H9 (cell line): ENCODE measurements around the gene ERICH2. TPM values are rescaled to one million over a fixed set of nuclear protein-coding genes. Genes with fewer than 3 reads are reported as not detected.

ENCODE experiments used
- DNase-seq: peaks from one replicate; pipeline ENCODE4 v3.0.0-alpha.2; 2017
- H2AFZ ChIP-seq: one replicate; pipeline ENCODE4 v1.6.1; 2013; ENCODE audit warnings: mild to moderate bottlenecking, low read length, control low read depth, moderate library complexity
- H2AK5ac ChIP-seq: 2 replicates; pipeline ENCODE4 v1.6.1; 2013; ENCODE audit warnings: low read length, control low read depth, mixed read lengths; ENCODE audit not compliant: insufficient read length
- H2BK120ac ChIP-seq: one replicate; pipeline ENCODE4 v1.6.1; 2013; ENCODE audit warnings: low read depth, mild to moderate bottlenecking, low read length, control low read depth, inconsistent platforms; ENCODE audit not compliant: poor library complexity, severe bottlenecking
- H2BK12ac ChIP-seq: 2 replicates; pipeline ENCODE4 v1.6.1; 2013; ENCODE audit warnings: low read length, control low read depth, mixed read lengths, low read depth; ENCODE audit not compliant: insufficient read length
- H2BK15ac ChIP-seq: 2 replicates; pipeline ENCODE4 v1.6.1; 2013; ENCODE audit warnings: low read depth, low read length, control low read depth
- H2BK20ac ChIP-seq: one replicate; pipeline ENCODE4 v1.6.1; 2013; ENCODE audit warnings: low read depth, mild to moderate bottlenecking, low read length, control low read depth, inconsistent platforms; ENCODE audit not compliant: poor library complexity, severe bottlenecking
- H2BK5ac ChIP-seq: 2 replicates; pipeline ENCODE4 v1.6.1; 2013; ENCODE audit warnings: low read length, control low read depth, mixed read lengths; ENCODE audit not compliant: insufficient read length
- H3K14ac ChIP-seq: 2 replicates; pipeline ENCODE4 v1.6.1; 2013; ENCODE audit warnings: low read length, control low read depth; ENCODE audit not compliant: insufficient read depth
- H3K18ac ChIP-seq: 2 replicates; pipeline ENCODE4 v1.6.1; 2013; ENCODE audit warnings: low read depth, mild to moderate bottlenecking, mixed read lengths, low read length, control low read depth; ENCODE audit not compliant: insufficient read length
- H3K23ac ChIP-seq: 2 replicates; pipeline ENCODE4 v1.6.1; 2013; ENCODE audit warnings: low read length, control low read depth, mixed read lengths, low read depth; ENCODE audit not compliant: insufficient read length
- H3K23me2 ChIP-seq: 2 replicates; pipeline ENCODE4 v1.6.1; 2013; ENCODE audit warnings: low read depth, mild to moderate bottlenecking, mixed read lengths, low read length, control low read depth; ENCODE audit not compliant: insufficient read length, poor library complexity, severe bottlenecking
- H3K27ac ChIP-seq: 2 replicates; pipeline ENCODE4 v1.5.1; 2013; ENCODE audit warnings: low read length, control low read depth, mixed read lengths, low read depth; ENCODE audit not compliant: insufficient read length
- H3K27me3 ChIP-seq: 2 replicates; pipeline ENCODE4 v1.6.1; 2013; ENCODE audit warnings: low read length, control low read depth, inconsistent platforms; ENCODE audit not compliant: insufficient read depth
- H3K4ac ChIP-seq: 2 replicates; pipeline ENCODE4 v1.6.1; 2013; ENCODE audit warnings: low read depth, mild to moderate bottlenecking, control low read depth, inconsistent platforms, low read length, moderate library complexity
- H3K4me1 ChIP-seq: 2 replicates; pipeline ENCODE4 v1.6.1; 2013; ENCODE audit warnings: low read length, control low read depth, inconsistent platforms; ENCODE audit not compliant: insufficient read depth
- H3K4me2 ChIP-seq: 2 replicates; pipeline ENCODE4 v1.6.1; 2013; ENCODE audit warnings: low read length, control low read depth, mixed read lengths; ENCODE audit not compliant: insufficient read length, insufficient read depth
- H3K56ac ChIP-seq: 2 replicates; pipeline ENCODE4 v1.6.1; 2013; ENCODE audit warnings: low read depth, mild to moderate bottlenecking, mixed read lengths, low read length, control low read depth; ENCODE audit not compliant: insufficient read length
- H3K79me1 ChIP-seq: 2 replicates; pipeline ENCODE4 v1.6.1; 2013; ENCODE audit warnings: low read depth, mild to moderate bottlenecking, moderate library complexity, low read length, control low read depth, inconsistent platforms; ENCODE audit not compliant: insufficient read depth, poor library complexity, severe bottlenecking
- H3K79me2 ChIP-seq: 2 replicates; pipeline ENCODE4 v1.6.1; 2013; ENCODE audit warnings: low read length, control low read depth, inconsistent platforms; ENCODE audit not compliant: insufficient read depth
- H3K9ac ChIP-seq: 2 replicates; pipeline ENCODE4 v1.6.1; 2013; ENCODE audit warnings: low read length, control low read depth, mixed read lengths; ENCODE audit not compliant: insufficient read length; ENCODE audit errors: extremely low read depth
- H3K9me3 ChIP-seq: one replicate; pipeline ENCODE4 v1.6.1; 2013; ENCODE audit warnings: low read depth, low read length, inconsistent platforms; ENCODE audit not compliant: control insufficient read depth
- H3T11ph ChIP-seq: one replicate; pipeline ENCODE4 v1.6.1; 2013; ENCODE audit warnings: mild to moderate bottlenecking, low read length, control low read depth, inconsistent platforms
- H4K20me1 ChIP-seq: one replicate; pipeline ENCODE4 v1.6.1; 2013; ENCODE audit not compliant: control insufficient read depth, insufficient read length, insufficient read depth
- H4K5ac ChIP-seq: 2 replicates; pipeline ENCODE4 v1.6.1; 2013; ENCODE audit warnings: low read depth, mild to moderate bottlenecking, mixed read lengths, low read length, control low read depth; ENCODE audit not compliant: insufficient read length
- H4K8ac ChIP-seq: replicated peaks from 2 replicates; pipeline ENCODE4 v1.6.1; 2013; ENCODE audit warnings: low read length, control low read depth, mixed read lengths, low read depth; ENCODE audit not compliant: insufficient read length
- H4K91ac ChIP-seq: 2 replicates; pipeline ENCODE4 v1.6.1; 2013; ENCODE audit warnings: low read depth, mild to moderate bottlenecking, moderate library complexity, mixed read lengths, low read length, control low read depth; ENCODE audit not compliant: insufficient read length
- H3K27ac Mint-ChIP-seq, 3 experiments: 2 replicates in 2 of 3; 3 replicates in 1 of 3; pipeline ENCODE4 v1.8.0; 2020 to 2021; ENCODE audit warnings: mixed read lengths in 3 of 3, mild to moderate bottlenecking in 1 of 3, moderate library complexity in 1 of 3
- H3K27me3 Mint-ChIP-seq: 2 replicates; pipeline ENCODE4 v1.8.0; 2021; ENCODE audit warnings: low read depth, mild to moderate bottlenecking, moderate library complexity, mixed read lengths
- H3K36me3 Mint-ChIP-seq, 3 experiments: 2 replicates in 2 of 3; 3 replicates in 1 of 3; pipeline ENCODE4 v1.8.0; 2020 to 2021; ENCODE audit warnings: low read depth in 3 of 3, mixed read lengths in 3 of 3; ENCODE audit not compliant: insufficient read depth in 1 of 3
- H3K4me1 Mint-ChIP-seq, 2 experiments: 2 replicates each; pipeline ENCODE4 v1.8.0; 2020; ENCODE audit warnings: mixed read lengths in 2 of 2
- H3K4me3 Mint-ChIP-seq, 2 experiments: 2 replicates in 1 of 2; 3 replicates in 1 of 2; pipeline ENCODE4 v1.8.0; 2020 to 2021; ENCODE audit warnings: mild to moderate bottlenecking in 2 of 2, mixed read lengths in 2 of 2, moderate library complexity in 1 of 2
- H3K9me3 Mint-ChIP-seq, 2 experiments: 2 replicates in 1 of 2; 3 replicates in 1 of 2; pipeline ENCODE4 v1.8.0; 2020; ENCODE audit warnings: mild to moderate bottlenecking in 2 of 2, mixed read lengths in 2 of 2, moderate library complexity in 1 of 2
- WGBS: extraction: QIAGEN DNeasy Blood & Tissue Kit; methylation state at CpG from one replicate; pipeline ENCODE4 v1.1.7; 2013; ENCODE audit warnings: missing lambda C conversion rate, low lambda C conversion rate, mixed read lengths; ENCODE audit not compliant: insufficient read length; ENCODE audit errors: extremely low coverage; 5-methylcytosine and 5-hydroxymethylcytosine counted together
- total RNA-seq: library from RNA; stranded (reverse); gene quantifications from 2 replicates; pipeline ENCODE4 v1.2.1, GENCODE V29; 2021
- TF ChIP-seq, protein P1 (sequence below): fragments of 200-600 bp; sonication (generic); conservative IDR thresholded peaks from 3 replicates; pipeline ENCODE4 v1.8.0; 2021; ENCODE audit warnings: antibody characterized with exemption, mild to moderate bottlenecking

The ERICH2 gene
- total RNA-seq, 1 experiment from 2014 or later: 1.2 TPM

DNA sequence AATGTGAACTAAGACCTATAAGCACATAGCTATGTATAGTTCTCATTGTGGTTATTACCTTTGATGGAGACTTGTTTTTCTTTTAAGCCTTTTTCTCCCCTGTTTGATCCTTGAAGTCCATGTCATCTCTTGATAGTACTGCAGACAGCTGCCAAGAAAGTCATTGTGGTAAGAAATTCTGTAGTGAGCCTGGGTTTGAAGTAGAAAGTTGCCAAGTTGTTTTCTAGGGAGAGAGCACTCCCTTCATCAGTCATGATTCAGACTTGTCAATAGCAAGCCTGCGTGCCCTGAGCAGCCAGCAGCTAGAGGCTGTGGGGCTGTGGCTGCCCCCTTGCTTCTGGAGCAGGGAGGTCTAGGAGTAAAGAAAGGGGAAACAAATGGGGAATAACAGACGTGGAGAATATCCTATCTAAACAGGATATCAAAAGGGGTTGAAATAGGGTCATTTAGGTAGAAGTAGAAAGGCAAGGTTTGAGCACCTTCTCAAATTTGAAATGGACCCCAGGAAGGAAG lies 46.7 kb upstream of the ERICH2 start:
- no peaks in the 10 kb centered on the region for H4K20me1 ChIP-seq
- H3K23me2 ChIP-seq: no peaks in the 10 kb centered on the region
- TF ChIP-seq, protein P1, sequence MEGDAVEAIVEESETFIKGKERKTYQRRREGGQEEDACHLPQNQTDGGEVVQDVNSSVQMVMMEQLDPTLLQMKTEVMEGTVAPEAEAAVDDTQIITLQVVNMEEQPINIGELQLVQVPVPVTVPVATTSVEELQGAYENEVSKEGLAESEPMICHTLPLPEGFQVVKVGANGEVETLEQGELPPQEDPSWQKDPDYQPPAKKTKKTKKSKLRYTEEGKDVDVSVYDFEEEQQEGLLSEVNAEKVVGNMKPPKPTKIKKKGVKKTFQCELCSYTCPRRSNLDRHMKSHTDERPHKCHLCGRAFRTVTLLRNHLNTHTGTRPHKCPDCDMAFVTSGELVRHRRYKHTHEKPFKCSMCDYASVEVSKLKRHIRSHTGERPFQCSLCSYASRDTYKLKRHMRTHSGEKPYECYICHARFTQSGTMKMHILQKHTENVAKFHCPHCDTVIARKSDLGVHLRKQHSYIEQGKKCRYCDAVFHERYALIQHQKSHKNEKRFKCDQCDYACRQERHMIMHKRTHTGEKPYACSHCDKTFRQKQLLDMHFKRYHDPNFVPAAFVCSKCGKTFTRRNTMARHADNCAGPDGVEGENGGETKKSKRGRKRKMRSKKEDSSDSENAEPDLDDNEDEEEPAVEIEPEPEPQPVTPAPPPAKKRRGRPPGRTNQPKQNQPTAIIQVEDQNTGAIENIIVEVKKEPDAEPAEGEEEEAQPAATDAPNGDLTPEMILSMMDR: peak; percentile 43
- peak; percentile 51 for DNase-seq
- no peaks in the 10 kb centered on the region for H3K9me3 ChIP-seq
- no peak overlapping the region for H2BK12ac ChIP-seq
- no peak overlapping the region for H4K91ac ChIP-seq
- no peak overlapping the region for H2BK15ac ChIP-seq
- WGBS: no CpG with 5 or more reads among the region's 2 CpGs
- H3K23ac ChIP-seq: no peak overlapping the region
- H2BK20ac ChIP-seq: no peak overlapping the region
- no peak overlapping the region for H3K18ac ChIP-seq
- no peaks in the 10 kb centered on the region; a peak in 1 of 5 replicates for H3K9me3 Mint-ChIP-seq
- no peak overlapping the region for H2BK120ac ChIP-seq
- H2AFZ ChIP-seq: no peak overlapping the region
- no peak overlapping the region for H3K14ac ChIP-seq
- no peak overlapping the region for H2AK5ac ChIP-seq
- no peak overlapping the region for H3K27ac ChIP-seq
- H3K27me3 Mint-ChIP-seq: peaks cover 47% of the 10 kb centered on the region
- H4K5ac ChIP-seq: no peak overlapping the region
- no peak overlapping the region for H3K4me2 ChIP-seq
- H3K79me2 ChIP-seq: no peaks in the 10 kb centered on the region
- H3K4me3 Mint-ChIP-seq: no peak overlapping the region
- H3K4me1 ChIP-seq: no peaks in the 10 kb centered on the region
- H3K79me1 ChIP-seq: no peaks in the 10 kb centered on the region
- H3K27ac Mint-ChIP-seq: 0 out of 7 replicates have a peak overlapping the region, but pooled peaks of 1 of the 3 experiments have one; percentile 23
- H3K4ac ChIP-seq: no peak overlapping the region
- no peak overlapping the region for H3T11ph ChIP-seq
- H3K36me3 Mint-ChIP-seq: no peaks in the 10 kb centered on the region
- H3K4me1 Mint-ChIP-seq: peaks cover 0 to 5% of the 10 kb centered on the region in 2 experiments; a peak in 3 of 4 replicates
- no peak overlapping the region for H4K8ac ChIP-seq
- no peak overlapping the region for H3K56ac ChIP-seq
- no peak overlapping the region for H3K9ac ChIP-seq
- H3K27me3 ChIP-seq: peaks cover under 1% of the 10 kb centered on the region; the same call in 1 of the 2 replicates
- H2BK5ac ChIP-seq: no peak overlapping the region
